Muscle of arm (tissue), 12 donors: ENCODE data around the gene CDCA5. TPM values are rescaled to one million over a fixed set of nuclear protein-coding genes. Genes with fewer than 3 reads are reported as not detected.

Experiments used
- DNase-seq: peaks from one replicate; pipeline ENCODE4 v3.0.0-alpha.2; 2013
- polyA plus RNA-seq, 12 donors: library from polyadenylated mRNA; unstranded; fragments of 120-200 nt; gene quantifications; one replicate each; pipeline ENCODE4 v1.2.1, GENCODE V29; 2013; ENCODE audit not compliant: insufficient read length in 12 of 12

Gene CDCA5
- polyA plus RNA-seq, 12 donors, result 7.1 to 15.8 (median 11.0) TPM; not detected in 1

GRCh38 chr11:65078151-65078550 is 5.7 kb downstream of the CDCA5 start:
- DNase-seq, result no peak

DNA sequence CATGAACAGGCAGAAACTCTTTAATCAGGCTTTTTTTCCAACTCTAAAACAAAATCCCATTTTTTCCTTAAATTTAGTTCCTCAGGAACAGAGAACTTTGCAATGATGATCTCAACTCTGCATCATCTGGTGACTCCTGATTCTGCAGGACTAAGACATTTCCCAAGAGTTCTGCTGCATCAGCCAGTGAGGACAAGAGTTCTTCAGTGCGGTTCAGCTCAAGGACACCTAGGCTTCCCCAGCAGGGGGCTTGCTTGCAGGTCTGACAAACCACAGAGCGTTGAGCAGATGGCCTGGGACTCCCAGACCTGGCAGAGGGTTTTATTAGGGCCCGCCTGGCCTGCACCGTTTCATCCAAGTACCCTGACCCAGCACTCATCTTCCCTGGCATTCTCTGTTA is 6.4 kb downstream of the CDCA5 start:
- DNase-seq, result no peak

DNA sequence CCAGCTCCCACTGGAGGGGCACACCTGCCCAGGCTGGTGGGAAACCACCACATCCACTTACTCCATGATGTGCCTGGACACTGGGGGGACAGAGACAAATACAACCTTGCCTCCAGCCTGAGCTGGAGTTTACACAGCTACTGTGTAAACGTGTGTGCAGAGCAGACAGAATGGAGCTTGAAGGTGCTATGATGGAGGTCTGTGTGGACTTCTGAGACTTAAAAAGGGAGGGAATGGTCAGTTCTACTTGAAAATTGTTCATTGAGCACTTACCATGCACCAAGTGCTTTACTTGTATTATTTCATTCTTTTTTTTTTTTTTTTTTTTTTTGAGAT is 11.2 kb downstream of the CDCA5 start:
- no peak for DNase-seq

DNA sequence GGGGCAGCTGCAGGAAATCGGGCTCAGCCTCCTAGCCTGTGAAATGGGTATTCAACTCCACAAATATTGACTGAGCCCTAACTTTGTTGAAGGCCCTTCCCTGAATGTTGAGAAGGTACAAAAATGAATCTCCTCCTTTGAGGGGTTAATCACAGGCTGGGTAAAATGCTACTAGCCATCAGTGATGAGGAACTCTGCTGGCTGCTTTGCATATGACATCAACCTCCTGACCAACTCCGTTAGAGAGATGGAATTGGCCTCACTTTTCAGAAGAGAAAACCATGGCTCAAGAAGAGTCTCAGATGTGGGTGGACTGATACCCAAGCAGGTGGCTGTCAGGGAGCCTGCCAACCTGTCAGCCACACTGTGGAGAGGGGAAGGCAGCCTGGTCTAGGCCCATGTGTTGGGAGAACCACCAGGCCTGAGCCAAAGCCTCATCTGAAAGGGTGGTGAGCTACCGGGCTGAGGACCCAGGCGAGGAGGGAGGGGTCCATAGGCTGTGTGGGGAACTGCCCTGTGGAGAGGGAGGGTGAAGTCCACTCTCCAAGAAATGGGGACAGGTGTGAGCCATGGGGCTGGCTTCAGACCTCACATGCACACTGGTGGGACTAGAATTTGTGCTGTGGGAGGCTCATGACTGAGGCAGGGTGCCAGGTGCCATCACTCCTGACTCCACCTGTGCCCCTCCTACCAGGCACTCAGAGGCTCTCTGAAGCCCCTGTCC is 11.8 kb downstream of the CDCA5 start:
- no peak for DNase-seq

GRCh38 chr11:65069217-65069616 is 14.6 kb downstream of the CDCA5 start:
- DNase-seq, result no peak

DNA sequence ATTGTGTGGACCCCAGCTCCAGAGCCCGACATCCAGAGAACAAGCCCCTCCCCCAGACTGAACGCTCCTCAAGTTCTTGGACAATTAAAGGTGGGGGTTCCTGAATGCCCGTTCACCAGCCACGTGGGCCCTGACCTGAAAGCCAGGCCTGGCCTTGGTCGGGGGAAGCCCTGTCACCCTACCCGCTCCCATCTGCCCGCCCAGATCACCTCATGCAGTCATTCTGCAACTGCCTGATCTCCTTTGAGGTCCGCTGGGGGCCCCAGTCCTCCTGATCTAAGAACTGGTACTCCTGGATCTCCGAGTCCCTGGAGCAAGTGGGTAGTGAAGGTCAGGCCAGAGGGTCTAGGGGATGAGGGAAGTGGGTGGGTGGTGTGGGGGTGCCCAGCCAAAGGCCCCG is 16.4 kb downstream of the CDCA5 start:
- no peak for DNase-seq

DNA sequence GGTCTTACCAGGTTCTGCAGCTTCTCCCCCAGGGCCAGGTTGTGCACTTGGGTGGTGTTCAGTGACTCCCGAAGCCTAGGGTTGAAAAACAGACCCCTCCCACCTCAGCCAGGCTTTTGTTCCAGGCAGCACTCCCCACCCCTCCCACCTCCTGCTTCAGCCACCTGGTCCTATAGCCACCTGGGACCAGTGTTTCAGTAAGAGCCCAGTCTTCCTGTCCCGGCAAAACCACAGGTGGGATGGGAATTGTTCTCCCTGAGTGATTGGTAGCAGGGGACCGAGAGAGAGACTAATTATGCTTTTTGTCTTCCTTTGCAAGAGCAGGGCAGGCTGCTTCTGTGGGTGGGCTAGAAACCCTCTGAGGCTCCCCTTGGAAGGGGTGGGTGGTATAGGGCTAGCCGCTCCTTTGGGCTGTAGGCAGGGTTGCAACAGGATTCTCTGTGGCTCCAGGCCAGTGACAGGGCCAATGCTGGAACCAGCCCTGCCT is 17.0 kb downstream of the CDCA5 start:
- no peak for DNase-seq

GRCh38 chr11:65066315-65066714 is 17.5 kb downstream of the CDCA5 start:
- no peak for DNase-seq

DNA sequence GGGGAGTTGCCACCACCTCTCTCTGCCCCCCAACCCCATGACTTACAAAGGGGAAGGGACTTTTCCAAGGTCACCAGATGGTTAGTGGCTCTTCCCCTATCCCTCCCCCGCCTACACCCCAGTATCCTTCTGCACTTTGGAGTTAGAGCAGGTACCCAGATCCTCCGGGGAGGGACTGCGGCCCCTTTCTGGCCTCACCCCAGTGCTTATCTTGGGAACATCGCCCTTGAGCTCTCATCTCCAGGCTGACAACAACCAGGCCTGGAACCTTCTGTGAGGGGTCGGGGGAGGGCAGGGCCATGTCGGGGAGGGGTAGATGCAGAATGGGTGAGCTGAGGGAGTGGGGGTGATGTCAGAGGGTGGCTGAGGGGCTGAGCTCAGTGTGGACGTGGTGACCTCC is 18.0 kb downstream of the CDCA5 start:
- DNase-seq, result no peak

GRCh38 chr11:65064847-65065240 is 19.0 kb downstream of the CDCA5 start:
- no peak for DNase-seq

GRCh38 chr11:65063532-65063931 is 20.3 kb downstream of the CDCA5 start:
- DNase-seq, result no peak

- no peak for DNase-seq
Measured at GRCh38 chr11:65060913-65061408, 22.9 kb downstream of the CDCA5 start.

DNA sequence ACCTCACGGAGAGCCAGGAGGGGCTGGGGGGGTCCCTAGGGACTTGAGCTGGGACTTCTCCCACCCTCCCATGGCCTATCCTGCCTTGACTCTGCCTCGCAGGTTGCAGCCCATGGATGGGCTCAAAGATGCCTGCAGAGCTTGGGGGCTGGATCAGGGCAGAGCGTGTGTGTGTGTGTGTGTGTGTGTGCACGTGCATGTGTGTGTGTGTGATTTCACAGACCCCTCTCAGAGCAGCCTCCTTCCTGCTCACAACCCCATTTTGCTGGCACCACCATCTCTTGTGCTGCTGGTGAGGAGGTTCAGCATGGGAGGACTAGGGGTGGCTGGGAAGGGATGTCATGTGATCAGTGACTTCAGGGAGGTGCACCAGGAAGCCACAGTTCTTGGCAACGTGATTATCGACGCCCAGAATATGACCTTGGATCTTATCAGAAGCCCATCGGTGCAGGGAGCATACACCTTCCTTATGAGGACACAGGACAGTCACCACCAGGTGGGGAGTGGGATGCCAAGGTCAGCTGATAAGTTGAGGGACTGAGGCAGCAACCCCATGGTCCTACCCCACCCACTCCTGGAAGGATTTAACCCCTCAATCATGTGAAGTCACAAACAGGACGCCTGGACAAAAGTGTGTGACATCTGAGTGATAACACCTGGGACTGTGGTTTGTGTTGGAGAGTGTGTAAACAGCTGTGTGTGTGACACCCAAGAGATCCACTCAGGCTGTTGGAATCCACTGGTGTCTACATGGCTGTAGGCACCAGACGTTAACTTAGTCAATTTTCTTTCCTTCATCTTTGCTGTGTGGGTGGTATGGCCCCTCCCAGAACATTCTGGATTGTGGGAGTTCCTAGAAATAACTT is 23.6 kb downstream of the CDCA5 start:
- no peak for DNase-seq

DNA sequence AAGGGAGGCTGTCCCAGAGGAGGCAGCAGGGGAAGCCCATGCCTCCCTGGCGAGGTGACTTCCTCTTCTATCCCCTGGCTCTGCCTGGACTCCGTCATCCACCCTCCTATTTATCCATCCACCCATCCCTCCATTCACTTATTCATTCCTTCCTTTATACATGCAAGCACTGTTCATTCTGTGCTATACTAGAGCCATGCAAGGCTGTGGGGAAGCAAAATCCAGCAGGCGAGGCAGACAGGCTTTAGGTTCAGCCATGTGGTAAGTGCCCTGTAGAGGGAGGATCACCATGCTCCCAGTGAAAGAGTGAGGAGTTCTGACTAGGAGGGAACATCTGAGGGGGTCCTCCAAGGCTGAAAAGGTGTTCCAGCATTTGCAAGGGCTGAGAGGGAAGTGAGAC is 24.3 kb downstream of the CDCA5 start:
- DNase-seq, result no peak

DNA sequence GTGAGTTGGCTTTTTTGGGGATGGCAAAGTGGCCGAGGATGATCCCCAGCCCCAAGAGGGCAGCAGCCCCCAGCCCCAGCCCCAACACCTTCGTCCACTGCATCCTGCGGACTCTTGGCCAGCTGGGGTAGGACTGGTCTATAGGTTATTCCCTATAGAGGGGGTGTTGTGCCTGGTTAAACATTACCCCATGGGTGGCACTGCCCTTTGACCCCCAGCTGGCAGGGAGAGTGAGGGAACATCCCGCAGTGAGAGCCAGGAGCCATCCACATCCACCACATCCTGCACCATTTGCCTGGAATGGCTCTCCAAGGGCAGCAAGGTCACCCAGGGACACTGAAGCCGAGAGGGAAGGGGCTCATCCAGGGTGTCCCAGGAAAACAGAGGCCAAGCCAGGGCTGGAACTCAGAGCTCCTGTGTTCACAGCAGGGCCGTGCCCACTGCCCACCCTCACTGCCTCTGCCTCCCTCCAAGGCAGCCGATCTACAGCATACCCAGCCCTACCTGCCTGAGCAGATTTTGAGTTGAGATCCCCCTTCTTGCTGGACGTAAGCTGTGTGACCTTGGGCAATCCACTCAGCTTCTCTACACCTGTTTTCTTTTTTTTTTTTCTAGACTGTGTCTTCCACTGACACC is 25.3 kb downstream of the CDCA5 start, which contains the start of gene NAALADL1:
Gene NAALADL1, minus strand, starts transcription at position 135 of the 636 bp plus-strand sequence. Its CDS starts 32 bp downstream, at position 103.
- DNase-seq, result no peak

DNA sequence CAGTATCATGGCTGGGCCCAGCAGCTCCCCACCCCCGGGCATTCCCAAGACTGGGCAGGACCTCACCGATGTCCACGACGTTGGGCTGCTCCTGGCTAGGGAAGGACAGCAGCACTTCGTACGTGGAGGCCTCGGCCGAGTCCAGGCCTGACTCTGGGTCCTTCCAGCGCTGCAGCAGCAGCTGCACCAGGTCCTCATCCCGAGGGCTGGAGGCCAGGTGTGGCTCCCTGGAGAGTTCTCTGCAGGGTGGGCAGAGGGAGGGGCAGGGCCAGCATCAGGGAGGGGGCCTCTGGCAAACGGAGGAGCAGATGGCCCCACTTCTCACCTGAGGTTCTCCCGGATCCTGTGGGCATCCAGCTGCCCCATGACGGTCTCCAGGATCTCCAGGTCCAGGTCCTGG is 25.8 kb downstream of the CDCA5 start:
- no peak for DNase-seq

GRCh38 chr11:65057526-65057925 is 26.3 kb downstream of the CDCA5 start:
- no peak for DNase-seq

DNA sequence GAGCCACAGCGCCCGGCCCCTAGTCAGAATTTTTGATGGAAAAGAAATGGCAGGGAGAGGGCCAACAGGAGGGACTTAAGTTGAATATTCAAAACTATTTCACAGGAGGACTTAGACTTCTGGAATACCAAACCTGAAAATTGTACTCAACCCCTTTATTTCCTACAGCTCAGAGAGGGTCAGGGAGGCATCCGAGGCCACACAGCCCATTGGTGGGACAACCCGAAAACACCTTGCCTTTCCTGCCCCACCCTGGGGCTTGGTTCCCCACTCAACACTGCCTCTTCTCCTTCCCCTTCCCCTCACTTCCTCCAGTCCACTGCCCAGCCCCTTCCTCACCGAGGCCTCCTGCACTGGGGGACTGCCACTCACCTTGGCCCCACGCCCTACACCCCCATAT is 26.8 kb downstream of the CDCA5 start:
- no peak for DNase-seq

- no peak for DNase-seq
Measured at GRCh38 chr11:65055538-65055937, 28.3 kb downstream of the CDCA5 start.

DNA sequence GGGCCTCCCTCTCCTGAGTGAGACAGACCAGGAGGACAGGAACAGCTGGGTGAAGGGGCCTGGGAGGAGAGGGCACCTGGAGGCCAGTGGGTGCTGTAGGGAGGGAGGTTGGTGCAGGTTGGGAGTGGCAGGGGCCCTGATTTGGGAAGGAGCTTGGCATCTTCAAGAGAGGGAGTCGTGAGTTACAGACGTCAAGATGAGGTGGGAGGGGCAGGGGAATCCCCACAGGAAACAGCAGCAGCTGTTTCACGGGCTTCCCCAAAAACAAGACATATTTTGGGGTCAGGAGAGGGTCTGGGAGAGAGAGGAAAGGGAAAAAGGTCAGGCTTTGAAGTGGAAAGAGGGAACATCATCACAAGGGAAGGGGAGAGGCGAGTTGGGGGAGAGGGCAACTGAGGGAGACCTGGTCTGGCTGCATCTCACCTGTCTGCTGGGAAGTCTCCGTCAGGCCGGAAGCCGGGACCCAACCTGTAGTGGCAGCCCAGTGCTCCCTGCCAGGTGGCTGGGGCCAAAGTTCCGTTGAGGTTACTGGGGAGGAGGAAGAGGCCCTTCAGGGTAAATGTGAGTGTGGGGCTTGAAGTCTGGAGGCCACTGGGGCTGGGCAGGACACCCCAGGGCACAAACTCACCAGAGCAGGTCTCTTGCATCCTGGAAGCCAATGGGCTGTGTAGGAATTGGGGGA is 29.9 kb downstream of the CDCA5 start:
- no peak for DNase-seq

GRCh38 chr11:65051398-65051858 is 32.4 kb downstream of the CDCA5 start:
- no peak for DNase-seq
